ENCODE results near the gene CFDP1.

The CFDP1 gene

DNA sequence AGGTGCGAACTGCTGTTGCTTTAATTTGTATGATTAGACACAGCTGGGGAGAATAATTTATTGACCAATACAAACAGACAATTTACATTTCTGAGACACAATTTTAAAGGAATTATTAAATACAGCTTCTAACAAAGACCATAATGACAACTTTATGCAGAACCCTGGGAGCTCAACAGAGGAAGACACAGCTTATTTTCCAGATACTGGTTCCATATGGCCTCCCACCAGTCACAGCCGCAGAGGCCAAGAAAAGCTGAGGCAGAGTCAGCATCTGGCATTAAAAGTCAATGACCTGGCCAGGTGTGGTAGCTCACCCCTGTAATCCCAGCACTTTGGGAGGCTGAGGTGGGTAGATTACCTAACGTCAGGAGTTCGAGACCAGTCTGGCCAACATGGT is 115.8 kb downstream of the CFDP1 start:
- DNase-seq, result no peak

DNA sequence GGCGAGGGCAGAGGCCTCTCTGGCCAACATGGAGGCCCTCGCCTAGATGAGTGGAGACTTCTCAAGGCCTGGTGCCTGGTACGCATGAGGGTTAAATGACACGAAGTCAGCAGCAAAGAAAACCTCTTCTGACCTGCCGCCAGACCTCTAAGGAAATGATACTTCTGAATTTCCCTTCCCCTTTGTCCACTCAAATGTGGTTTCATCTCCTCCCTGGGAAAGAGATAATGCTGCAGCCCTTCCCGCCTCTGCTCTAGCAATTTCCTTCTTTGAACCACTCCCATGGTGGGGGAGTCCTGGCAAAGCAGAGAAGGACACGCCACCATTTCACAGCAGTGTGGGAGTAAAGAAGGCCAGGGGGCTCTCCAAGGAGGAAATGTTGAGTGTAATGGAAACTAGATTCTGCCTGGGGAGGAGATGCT is 116.2 kb downstream of the CFDP1 start:
- DNase-seq, result peak; percentile 43

DNA sequence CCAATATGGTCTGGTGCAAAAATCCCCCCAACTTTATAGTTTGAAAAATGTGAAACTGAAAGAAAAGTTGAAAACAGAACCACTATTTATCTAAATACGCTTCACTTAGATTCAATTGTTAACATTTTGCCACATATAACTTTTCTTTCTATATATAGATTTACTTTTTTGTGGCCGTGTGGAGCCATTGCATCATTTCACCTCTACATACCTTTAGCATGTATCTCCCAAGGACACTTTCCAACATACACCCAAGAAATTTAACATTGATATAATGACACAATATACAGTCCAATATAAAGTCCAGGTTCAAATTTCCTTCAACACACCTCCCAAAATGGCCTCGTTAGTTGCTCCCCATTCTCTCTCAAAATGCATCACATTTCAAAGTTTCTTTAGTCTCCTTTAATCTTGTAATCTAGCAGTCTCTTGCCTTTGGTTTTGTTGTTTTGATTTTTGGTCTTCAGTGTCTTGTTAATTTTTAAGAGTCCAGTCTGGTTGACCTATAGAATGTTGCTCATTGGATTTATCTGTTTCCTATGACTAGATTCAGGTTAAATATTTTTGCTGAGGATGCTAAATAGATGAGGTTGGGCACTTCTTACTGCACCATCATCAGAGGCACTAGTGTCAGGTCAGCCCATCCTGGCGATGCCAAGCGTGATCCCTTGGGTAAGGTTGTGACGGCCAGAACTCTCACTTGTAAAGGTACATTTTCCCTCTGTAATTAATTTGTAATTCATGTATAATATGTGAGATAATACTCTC is 117.6 kb downstream of the CFDP1 start:
- DNase-seq, result peak; percentile 46

DNA sequence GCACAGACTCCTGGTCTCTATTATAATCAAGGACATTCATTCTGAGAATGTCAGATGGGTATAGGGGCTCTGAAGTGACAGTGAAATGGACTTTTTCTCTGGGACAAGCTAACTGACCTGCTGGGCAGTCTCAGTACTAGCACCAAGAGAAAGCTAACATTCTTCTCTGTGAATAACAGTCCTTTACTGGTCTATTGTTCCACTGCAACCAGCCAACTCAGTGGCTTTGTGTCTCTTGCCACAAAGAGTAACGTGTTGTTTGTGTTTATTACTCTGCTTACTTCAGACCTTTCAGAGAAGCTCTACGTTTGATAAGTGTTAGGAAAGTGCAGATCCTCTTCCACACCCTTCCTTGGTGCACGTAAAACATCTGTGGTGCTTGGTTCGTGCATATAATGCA is 120.4 kb downstream of the CFDP1 start:
- no peak for DNase-seq

DNA sequence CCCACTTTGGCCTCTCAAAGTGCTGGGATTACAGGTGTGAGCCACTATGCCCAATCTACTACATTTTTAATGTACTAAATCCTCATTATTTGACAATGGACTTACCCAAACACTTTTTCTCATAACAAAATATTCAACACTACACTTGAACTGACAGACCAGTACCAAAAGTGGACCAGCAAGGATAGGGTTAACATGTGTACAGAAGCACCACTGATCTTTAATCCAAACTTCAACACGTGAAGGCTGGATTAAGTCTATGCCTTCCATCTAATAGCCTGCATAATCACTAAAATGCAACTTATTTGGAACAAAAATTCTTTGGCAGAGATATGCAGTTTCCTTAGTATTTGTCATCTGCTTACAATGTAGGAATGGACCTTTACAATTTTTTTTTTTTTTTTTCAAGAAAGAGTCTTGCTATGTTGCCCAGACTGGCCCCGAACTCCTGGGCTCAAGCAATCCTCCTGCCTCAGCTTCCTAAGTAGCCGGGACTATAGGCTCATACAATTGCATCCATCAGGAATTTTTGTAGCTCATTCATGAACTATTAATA is 121.8 kb downstream of the CFDP1 start:
- peak; percentile 56 for DNase-seq

DNA sequence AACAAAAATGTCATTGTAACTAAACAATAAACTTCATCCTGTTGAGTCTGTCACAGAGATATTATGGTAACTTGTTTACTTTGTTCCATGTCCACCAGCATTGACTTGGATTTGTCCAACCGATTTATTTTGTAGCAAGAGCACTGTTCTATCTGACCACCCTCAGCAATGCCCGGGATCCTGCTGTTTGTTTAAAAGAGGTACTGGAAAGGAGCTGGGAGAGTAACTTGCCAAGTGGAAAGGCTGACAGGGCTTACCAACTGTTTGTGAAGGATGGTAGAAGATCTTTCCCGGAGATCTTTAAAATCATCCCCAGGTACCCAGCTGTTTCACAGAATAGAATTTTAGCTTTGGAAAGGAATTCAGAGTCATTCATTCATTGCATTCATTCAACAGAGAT is 122.8 kb downstream of the CFDP1 start:
- DNase-seq, result no peak

DNA sequence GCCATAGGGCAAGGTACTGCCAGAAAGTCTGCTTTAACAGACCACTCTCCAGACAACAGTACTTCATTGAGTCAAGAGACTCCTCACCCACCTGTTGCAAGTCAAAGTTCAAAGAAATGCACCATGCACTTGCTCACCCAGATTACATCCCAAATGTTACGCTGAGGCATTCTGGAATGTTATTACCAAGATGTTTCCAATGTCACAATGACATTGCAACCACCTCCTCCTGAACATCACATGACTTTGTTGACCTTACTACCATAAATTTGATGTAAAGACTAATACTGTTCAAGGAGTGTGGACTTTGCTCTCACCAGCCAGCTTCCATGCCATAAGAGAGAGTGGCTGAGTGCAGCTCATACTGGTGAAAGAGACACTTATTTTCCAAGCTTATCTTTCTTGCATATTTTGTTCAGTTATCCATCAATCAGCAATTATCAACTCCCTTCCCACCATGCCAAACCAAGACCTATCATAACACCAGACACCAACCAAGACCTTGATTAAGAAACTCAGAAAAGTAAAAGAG is 123.3 kb downstream of the CFDP1 start:
- DNase-seq, result no peak

DNA sequence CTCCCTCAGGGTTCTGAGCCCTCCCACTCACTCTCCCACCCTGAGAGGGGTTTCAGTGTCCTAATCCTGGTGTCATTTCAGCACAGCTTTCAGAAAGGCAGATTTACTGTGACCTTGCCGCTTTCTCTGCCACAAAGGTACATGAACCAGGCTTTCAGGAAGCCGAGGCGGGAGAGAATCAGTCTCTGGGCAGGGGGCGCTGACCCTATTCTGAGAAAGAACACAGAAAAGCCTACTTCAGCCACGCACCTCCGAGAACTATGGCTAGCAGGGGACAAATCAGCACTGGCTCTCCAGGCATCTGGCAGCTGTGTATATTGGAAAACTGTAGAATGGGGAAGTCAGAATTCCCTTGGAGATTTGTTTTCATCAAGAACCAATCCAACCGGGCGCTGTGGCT is 124.1 kb downstream of the CFDP1 start:
- DNase-seq, result no peak

DNA sequence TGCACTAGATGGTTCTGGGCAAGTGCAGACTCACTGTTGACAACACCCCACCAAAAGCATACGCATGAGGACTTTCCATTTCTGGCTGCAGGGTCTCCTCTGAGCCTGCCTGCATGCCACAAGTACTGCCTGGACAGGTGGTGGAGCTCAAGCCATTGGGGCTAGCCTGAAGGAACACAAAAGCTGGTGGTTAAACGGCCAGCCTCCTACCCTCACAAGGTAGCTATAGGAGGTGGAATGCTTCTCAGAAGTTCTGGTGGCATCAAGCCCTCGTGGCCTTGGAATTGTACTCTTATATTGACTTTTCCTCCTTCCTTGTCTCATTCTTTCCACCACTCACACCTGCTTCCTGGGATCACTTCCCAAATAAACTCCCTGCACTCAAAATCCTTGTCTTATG is 125.3 kb downstream of the CFDP1 start:
- no peak for DNase-seq

DNA sequence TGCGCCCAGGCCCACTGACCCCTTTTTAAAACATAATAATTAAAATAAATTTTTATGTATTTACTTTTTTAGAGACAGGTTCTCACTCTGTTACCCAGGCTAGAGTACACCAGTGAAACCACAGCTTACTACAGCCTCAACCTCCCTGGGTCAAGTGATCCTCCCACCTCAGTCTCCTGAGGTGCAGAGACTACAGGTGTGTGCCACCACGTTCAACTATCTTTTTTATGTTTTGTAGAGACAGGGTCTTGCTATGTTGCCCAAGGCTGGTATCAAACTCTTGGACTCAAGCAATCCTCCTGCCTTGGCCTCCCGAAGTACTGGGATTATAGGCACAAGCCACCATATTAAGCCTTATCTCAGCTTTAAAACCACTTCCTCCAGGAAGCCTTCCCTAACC is 125.8 kb downstream of the CFDP1 start:
- no peak for DNase-seq

DNA sequence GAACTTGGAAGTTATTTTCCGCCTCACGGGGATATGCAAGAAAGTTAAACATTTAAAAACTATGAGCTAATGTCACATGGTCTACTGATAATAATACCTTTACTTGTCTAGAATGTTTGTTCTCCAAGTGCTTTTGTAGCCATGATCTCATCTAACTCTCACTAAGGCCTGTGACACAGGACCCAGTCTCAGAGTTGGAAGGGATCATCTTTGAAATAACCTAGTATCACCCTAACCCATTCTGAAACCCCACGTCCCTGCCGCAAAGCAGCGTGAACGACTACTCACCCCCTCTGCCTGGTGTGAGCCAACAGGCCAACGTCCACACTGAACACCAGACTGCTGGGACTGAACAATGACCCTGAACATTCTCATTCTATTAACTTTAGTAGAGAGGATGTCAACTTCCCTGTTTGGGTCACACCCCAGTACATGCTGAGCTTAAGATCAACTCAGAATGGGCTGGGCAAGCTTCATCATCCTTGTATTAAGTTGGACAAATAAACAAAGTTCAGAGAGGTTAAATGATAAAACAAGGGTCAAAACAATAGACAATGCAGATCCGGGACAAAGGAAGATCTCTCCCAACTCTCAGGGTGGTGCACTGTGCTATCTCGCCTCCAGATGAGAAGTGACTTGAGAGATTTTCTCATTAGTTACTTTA is 127.1 kb downstream of the CFDP1 start:
- peak; percentile 29 for DNase-seq

DNA sequence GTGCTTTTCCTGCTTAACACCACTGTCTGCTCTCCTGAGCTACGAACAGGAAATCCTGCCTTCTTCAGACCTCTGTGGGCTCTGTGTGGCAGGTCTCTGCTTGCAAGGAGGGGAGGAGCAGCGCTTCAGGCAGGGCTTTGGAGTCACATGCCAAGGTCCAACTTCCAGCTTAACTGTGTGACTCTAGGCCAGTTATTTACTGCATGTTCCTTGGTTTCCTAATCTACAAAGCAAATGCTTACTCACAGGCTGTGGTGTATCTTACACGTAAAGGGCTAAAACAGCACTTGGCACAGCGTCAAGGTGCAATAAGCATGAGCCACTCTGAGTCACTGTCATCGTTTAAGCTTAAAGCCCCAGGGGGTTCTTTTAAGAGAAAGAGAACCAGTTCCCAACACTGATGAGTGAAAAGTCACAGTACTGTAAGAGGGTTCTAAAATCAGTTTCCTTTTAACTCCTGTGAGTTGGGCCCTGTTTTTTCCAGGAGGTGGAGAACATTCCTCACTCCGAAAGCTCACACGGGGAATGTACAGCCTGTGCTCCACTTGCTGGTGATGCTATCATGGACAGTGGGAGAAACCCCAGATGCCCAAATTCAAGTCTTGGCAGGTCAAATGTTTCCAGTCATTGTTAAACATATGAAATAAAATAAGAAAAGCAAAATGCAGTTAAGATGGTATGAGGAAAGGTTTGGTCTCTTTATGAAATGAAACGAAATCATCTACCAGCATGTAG is 127.8 kb downstream of the CFDP1 start:
- peak; percentile 100 for DNase-seq

DNA sequence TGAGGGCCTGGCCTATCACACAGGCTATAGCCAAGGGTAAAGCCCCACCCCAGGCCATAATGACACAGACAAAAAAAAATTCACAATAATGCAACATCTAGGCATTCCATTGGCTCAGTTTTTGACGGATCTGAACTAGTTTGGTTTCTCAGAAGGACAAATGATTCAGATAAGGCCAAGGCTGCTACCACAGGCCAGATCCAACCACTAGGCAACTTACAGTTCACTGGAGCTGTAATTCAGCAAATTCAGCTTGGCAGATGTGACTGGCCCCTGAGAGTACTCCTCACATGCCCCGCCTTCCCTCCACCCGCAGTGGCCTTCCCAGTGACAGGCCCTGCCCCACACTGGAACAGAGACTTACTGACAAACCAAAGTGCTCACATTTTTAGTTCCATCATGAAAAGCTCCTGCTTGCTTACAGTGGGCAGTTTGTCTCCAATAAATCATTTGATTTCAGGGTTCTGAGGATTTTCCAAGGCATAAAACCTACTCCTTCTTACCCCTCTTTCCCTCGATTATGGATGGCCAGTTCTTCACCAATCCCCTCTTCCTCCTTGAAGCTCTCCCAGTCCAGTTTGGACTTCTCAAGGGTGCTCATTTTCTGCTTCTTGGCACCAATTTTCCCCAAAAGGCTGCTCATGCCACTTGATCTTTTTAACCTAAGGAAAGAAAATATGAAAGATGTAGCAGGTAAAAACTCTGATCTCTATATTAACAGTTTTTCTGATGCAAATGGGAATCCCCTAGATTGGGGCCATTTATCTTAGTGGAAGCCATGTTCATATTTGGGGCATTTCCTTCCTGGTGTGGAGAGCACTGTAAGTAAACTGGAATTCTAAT is 128.6 kb downstream of the CFDP1 start:
- DNase-seq, result peak; percentile 78

DNA sequence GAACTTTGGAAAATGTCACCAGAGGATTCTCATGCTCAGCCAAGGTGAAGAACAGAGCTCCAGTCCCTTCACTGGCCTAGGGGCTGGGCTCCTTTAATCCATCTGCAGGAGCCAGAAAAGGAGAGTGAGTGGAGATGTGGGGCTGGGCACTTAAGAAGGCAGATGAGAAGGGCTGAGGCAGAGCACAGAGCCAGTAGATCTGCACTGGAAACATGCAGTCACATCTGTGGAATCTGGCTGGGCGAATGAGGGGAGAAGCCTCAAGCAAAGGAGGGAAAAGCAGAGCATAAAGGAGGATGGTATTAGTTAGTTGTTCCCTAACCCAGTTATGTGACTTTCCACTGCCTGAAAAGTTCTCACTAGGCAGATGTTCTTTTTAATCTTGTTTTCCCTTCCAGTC is 131.5 kb downstream of the CFDP1 start:
- DNase-seq, result no peak

DNA sequence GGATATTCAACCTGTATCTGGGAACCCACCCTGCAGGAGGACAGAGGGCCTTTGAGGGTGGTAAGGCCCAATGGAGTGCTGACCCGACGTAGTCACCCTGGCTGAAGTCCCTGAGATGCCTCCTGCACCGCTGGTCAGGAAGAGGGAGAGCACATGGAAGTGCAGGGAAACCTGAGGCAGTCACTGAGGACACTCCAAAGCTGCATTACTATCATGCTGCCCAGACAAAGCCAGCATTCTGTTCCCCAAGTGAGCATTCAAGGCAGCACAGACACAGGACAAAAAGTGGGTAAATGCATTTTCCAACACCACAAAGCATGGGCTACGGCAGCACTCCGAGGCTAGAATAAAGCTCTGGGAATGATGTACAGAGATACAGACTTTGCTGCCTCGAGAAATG is 135.0 kb downstream of the CFDP1 start:
- DNase-seq, result no peak

DNA sequence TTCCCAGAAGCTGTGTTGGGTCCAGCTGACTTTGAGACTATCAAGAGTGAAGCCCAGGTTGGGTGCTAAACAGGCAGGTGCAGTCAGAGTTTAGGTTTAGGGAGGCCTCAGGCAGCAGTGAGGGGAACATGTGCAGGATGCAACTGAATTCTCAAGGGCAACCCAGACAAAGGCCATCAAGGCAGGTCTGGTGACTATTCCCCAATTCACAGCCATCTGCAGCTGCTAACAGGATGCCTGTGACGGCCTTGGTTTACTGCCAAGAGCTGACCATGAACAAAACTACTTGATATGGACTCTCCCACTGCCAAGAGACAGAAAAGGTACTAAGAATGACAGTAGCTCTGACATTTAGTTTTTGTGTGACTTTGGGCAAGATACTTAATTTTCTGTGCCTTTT is 136.7 kb downstream of the CFDP1 start:
- DNase-seq, result no peak

DNA sequence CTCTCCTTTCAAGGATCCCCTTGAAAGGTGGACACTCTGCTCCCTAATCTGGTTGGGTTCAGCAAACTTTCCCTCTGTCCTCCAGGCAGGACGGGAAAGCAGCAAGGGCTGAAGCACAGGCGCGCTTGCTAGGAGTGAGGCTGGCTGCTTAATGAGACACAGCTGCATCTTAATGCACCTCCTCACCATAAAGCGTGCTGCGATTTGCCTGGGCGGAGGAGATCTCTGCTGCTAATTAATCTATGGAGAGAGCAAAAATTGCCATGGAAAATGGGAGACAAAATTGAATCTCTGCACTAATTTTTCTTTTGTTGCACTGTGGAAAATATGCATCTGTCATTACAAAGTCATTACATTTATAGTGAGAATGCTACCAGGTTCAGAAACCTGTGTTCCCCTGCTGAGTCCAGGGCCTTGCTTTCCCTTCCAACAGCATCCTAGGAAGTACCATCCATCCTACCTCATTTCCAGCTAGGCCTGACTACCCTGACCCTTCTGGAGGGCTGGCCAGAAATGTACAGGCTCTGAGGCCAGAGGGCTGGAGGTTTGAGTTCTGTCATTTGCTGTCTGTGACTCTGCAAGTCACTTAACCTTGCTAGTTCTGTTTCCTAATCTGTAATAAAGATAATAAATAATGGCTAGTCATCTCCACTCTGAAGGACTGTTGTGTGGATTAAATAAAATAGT is 138.4 kb downstream of the CFDP1 start:
- DNase-seq, result peak; percentile 50

DNA sequence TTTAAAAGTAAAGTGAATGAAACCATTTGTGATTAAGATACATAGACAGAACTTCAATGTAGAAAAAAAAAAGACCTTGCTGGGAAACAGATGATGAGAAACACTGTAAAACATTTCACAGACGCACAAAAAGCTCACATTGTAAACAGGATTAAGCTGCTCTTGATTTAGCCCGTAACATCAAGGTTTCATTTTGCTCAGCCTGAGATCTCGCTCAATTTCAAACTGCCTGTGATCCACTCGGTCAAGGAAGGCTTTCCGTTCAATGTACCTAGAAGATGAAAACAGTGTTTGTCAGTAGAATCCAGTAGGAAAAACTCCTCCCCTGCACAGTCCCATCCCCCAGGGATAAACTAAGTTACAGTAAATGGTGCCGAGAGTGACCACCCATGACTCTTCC is 139.5 kb downstream of the CFDP1 start:
- DNase-seq, result no peak

DNA sequence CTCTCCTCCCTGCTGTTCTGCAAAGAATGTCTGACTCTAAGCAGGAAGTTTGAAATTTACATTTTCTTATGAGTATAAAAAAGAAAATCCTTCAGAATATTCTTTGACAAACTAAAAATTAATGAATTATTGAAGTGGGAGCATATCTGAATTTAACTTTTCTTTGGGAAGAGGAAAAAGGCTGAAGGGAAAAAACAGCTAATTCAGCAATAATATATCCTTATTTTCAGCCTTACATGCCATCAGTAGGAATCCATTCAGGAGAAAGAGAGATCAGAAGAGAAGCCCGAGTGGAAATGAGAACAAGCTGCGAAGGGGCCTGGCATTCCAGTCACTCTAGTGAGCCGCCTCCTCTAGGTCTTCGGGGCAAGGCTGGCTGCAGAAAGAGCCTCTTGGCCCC is 140.1 kb downstream of the CFDP1 start:
- DNase-seq, result no peak

DNA sequence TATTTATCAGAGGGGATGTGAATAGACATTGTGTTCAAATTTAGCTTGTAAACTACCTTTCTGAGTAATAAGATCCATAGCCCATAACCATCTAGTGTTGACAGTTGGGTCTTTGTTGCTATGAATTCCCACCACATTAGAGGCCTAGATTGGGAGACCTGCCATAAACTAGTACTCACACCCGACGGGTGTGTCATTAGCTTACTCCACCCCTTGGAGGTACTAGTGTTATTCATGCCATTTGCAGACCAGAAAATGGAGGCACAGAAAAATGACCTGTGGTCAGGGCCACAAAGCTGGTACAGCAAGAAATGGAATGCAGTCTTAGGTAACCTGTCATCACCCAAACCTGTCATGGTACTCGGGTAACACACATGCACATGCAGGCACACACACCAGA is 140.6 kb downstream of the CFDP1 start:
- no peak for DNase-seq

DNA sequence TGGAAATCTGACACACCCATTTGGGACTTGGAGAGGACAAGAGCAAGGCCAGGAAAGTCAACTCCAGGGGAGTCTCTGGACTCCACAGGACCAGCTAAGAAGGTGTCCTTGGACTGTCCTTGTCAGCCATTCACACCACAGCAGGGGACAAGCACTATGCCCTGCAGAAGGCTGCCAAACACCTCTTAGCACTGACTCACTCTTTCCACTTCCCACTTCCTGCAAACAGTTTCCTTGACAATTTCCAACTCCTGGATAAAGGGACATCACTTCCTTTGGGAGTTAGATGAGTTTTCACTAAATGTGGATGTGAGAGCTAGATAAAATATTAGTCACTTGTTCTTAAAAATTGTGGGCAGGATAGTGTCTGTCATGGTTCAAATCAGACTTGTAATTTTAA is 144.1 kb downstream of the CFDP1 start:
- peak; percentile 61 for DNase-seq

DNA sequence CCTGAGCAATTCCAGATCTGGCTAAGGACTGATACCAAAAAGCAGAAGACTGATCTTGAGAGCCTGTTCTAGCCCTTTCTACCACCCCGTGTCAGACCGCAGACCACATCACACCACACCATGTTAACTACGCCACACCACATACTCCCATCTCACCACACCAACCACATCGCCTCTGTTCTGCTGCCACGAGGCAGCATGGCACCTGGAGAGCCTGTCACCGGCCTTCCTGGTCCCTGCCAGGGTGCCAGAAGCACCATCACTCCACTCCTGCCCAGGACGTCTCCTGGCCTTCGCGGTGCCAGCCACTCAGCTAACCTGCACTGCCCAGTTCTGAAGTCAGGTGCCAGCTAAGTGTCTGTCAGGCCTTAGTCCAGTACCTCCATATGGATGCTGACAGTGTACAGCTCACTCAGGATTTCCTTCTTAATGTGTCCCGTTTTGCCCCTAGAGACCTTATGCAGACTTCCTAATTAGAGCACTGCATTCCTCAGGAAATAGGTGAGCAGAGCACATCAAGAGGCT is 144.6 kb downstream of the CFDP1 start:
- DNase-seq, result no peak
